Liver (tissue), 9 donors: ENCODE data around the gene ST8SIA1. TPM values are rescaled to one million over a fixed set of nuclear protein-coding genes. Genes with fewer than 3 reads are reported as not detected.

Experiments
- DNase-seq: peaks from one replicate; pipeline ENCODE4 v3.0.0-alpha.2; 2017; ENCODE audit warnings: low spot score
- H3K27ac ChIP-seq, 2 donors: one replicate each; pipeline ENCODE4 v1.7.0; 2013; ENCODE audit warnings: inconsistent platforms in 2 of 2, low read length in 2 of 2, control low read depth in 1 of 2, low read depth in 1 of 2, mild to moderate bottlenecking in 1 of 2
- H3K27me3 ChIP-seq, 4 donors: one replicate each; pipeline versions ENCODE4 v1.6.1 to v1.7.0; 2013; ENCODE audit warnings: low read length in 3 of 4, inconsistent platforms in 1 of 4, mild to moderate bottlenecking in 1 of 4, moderate library complexity in 1 of 4; ENCODE audit not compliant: control insufficient read depth in 4 of 4, insufficient read depth in 4 of 4
- H3K36me3 ChIP-seq, 4 donors: one replicate each; pipeline versions ENCODE4 v1.6.1 to v1.7.0; 2013; ENCODE audit warnings: low read length in 3 of 4, mild to moderate bottlenecking in 3 of 4, low read depth in 1 of 4, moderate library complexity in 1 of 4; ENCODE audit not compliant: control insufficient read depth in 4 of 4, insufficient read depth in 3 of 4
- H3K4me1 ChIP-seq, 4 donors: one replicate each; pipeline versions ENCODE4 v1.6.1 to v1.7.0; 2013; ENCODE audit warnings: low read length in 3 of 4, mild to moderate bottlenecking in 3 of 4, moderate library complexity in 1 of 4; ENCODE audit not compliant: control insufficient read depth in 4 of 4, insufficient read depth in 4 of 4
- H3K4me3 ChIP-seq, 3 donors: one replicate each; pipeline versions ENCODE4 v1.6.1 to v1.7.0; 2013; ENCODE audit warnings: low read length in 3 of 3, control low read depth in 1 of 3, low read depth in 1 of 3, mild to moderate bottlenecking in 1 of 3
- H3K9ac ChIP-seq, 2 donors: one replicate each; pipeline ENCODE4 v1.7.0; 2013; ENCODE audit warnings: low read length in 2 of 2, mild to moderate bottlenecking in 2 of 2, moderate library complexity in 2 of 2, control low read depth in 1 of 2, low read depth in 1 of 2
- H3K9me3 ChIP-seq, 4 donors: one replicate each; pipeline versions ENCODE4 v1.6.1 to v1.7.0; 2013; ENCODE audit warnings: low read length in 3 of 4; ENCODE audit not compliant: control insufficient read depth in 4 of 4
- EGR1 ChIP-seq, 2 donors: IDR thresholded peaks; 2 replicates each; pipeline ENCODE4 v1.6.1; 2016 to 2018; ENCODE audit warnings: antibody characterized with exemption in 2 of 2, low read depth in 2 of 2
- FOXA2 ChIP-seq: IDR thresholded peaks from 2 replicates; pipeline ENCODE4 v1.6.1; 2016; ENCODE audit warnings: antibody characterized with exemption
- GABPA ChIP-seq, 2 donors: IDR thresholded peaks in 1 of 2; conservative IDR thresholded peaks in 1 of 2; 2 replicates each; pipeline ENCODE4 v1.6.1; 2016; ENCODE audit warnings: antibody characterized with exemption in 2 of 2, mild to moderate bottlenecking in 1 of 2, moderate library complexity in 1 of 2
- HNF4A ChIP-seq, 2 donors: conservative IDR thresholded peaks; 2 replicates each; pipeline ENCODE4 v1.6.1; 2016; ENCODE audit warnings: antibody characterized with exemption in 2 of 2, mild to moderate bottlenecking in 2 of 2
- HNF4G ChIP-seq: IDR thresholded peaks from 2 replicates; pipeline ENCODE4 v1.6.1; 2016; ENCODE audit warnings: antibody characterized with exemption
- JUND ChIP-seq, 2 donors: IDR thresholded peaks; 2 replicates each; pipeline ENCODE4 v1.6.1; 2016; ENCODE audit warnings: antibody characterized with exemption in 2 of 2
- NR2F2 ChIP-seq: IDR thresholded peaks from 2 replicates; pipeline ENCODE4 v1.6.1; 2016; ENCODE audit warnings: antibody characterized with exemption
- RAD21 ChIP-seq, 2 donors: IDR thresholded peaks; 2 replicates each; pipeline ENCODE4 v1.6.1; 2016; ENCODE audit warnings: antibody characterized with exemption in 2 of 2, mild to moderate bottlenecking in 2 of 2
- SP1 ChIP-seq: IDR thresholded peaks from 2 replicates; pipeline ENCODE4 v1.6.1; 2018; ENCODE audit warnings: antibody characterized with exemption, mild to moderate bottlenecking
- TAF1 ChIP-seq: conservative IDR thresholded peaks from 2 replicates; pipeline ENCODE4 v1.6.1; 2016; ENCODE audit warnings: antibody characterized with exemption, mild to moderate bottlenecking
- YY1 ChIP-seq: IDR thresholded peaks from 2 replicates; pipeline ENCODE4 v1.6.1; 2016; ENCODE audit warnings: antibody characterized with exemption, mild to moderate bottlenecking
- WGBS: extraction: QIAGEN DNeasy Blood & Tissue Kit; methylation state at CpG from one replicate; pipeline ENCODE4 v1.1.7; 2013; 5-methylcytosine and 5-hydroxymethylcytosine counted together
- polyA plus RNA-seq, 2 donors: library from polyadenylated mRNA; stranded (reverse) in 1 of 2; unstranded in 1 of 2; fragments of 200-250 nt in 1 of 2; fragments of >200 nt in 1 of 2; fragmentation: Nextera tagmentation in 1 of 2; extraction: Ambion mirVana in 1 of 2; gene quantifications; one replicate each; pipeline versions ENCODE4 v1.2.1 to v1.2.3, GENCODE V29; 2013 to 2015
- total RNA-seq, 2 donors: library from RNA; depleted of rRNA; stranded (reverse); fragments of >200 nt; gene quantifications; one replicate each; pipeline ENCODE4 v1.2.3, GENCODE V29; 2014
- TF ChIP-seq, protein P1 (sequence below): IDR thresholded peaks from 2 replicates; pipeline ENCODE4 v1.6.1; 2016; ENCODE audit warnings: antibody characterized with exemption
- TF ChIP-seq, protein P2 (sequence below): fragments of 150-350 bp; IDR thresholded peaks from 2 replicates; pipeline ENCODE4 v1.5.1; 2017; ENCODE audit warnings: improper control_type of control experiment, low read depth, low read length; ENCODE audit not compliant: missing input control
- TF ChIP-seq, protein P3 (sequence below): IDR thresholded peaks from 2 replicates; pipeline ENCODE4 v1.6.1; 2016; ENCODE audit warnings: antibody characterized with exemption
- TF ChIP-seq, protein P4 (sequence below): IDR thresholded peaks from 2 replicates; pipeline ENCODE4 v1.6.1; 2016; ENCODE audit warnings: antibody characterized with exemption
- TF ChIP-seq, protein P5 (sequence below): IDR thresholded peaks from 2 replicates; pipeline ENCODE4 v1.6.1; 2016; ENCODE audit warnings: antibody characterized with exemption, mild to moderate bottlenecking
- donor health status: healthy.
- donor health status: healthy.
- donor health status: healthy.
- donor health status: healthy.
- donor health status: healthy.

The ST8SIA1 gene
- total and polyA plus RNA-seq, 4 donors, result 0.02 to 1.0 (median 0.17) TPM; not detected in 1

DNA sequence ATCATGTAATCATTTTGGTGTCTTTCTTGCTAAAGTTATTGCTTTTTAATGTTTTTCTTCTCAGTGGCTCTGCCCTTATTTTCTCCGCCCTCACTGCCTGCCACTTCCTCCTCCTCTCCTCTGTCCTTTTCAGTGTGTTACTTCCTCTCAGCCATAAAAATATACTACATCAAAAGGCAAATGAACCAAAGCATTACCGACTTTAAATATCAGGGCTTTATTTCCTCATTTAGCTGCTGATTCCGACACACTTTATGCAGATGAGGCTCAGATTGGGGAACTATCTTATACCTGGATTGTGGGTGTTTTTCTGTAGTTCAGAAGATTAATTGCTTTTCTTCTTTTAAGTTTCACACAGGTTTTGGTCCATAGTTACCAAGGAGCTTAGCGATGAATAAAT, 170.4 kb downstream of the ST8SIA1 start:
- DNase-seq, result no peak
- 71% methylated on average over 4 of the region's 4 CpGs for WGBS
- TF ChIP-seq NR2F2, result no peak
- TF ChIP-seq HNF4G, result no peak
- no peak for TF ChIP-seq GABPA (IDR thresholded peaks at IDR 0.05 in 1 of 2, conservative IDR thresholded peaks at IDR 0.05 in 1 of 2)
- no peak for TF ChIP-seq YY1
- TF ChIP-seq, protein P1, sequence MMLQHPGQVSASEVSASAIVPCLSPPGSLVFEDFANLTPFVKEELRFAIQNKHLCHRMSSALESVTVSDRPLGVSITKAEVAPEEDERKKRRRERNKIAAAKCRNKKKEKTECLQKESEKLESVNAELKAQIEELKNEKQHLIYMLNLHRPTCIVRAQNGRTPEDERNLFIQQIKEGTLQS, result no peak
- TF ChIP-seq, protein P2, sequence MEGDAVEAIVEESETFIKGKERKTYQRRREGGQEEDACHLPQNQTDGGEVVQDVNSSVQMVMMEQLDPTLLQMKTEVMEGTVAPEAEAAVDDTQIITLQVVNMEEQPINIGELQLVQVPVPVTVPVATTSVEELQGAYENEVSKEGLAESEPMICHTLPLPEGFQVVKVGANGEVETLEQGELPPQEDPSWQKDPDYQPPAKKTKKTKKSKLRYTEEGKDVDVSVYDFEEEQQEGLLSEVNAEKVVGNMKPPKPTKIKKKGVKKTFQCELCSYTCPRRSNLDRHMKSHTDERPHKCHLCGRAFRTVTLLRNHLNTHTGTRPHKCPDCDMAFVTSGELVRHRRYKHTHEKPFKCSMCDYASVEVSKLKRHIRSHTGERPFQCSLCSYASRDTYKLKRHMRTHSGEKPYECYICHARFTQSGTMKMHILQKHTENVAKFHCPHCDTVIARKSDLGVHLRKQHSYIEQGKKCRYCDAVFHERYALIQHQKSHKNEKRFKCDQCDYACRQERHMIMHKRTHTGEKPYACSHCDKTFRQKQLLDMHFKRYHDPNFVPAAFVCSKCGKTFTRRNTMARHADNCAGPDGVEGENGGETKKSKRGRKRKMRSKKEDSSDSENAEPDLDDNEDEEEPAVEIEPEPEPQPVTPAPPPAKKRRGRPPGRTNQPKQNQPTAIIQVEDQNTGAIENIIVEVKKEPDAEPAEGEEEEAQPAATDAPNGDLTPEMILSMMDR, result no peak
- TF ChIP-seq, protein P3, sequence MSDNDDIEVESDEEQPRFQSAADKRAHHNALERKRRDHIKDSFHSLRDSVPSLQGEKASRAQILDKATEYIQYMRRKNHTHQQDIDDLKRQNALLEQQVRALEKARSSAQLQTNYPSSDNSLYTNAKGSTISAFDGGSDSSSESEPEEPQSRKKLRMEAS, result no peak
- TF ChIP-seq, protein P4, sequence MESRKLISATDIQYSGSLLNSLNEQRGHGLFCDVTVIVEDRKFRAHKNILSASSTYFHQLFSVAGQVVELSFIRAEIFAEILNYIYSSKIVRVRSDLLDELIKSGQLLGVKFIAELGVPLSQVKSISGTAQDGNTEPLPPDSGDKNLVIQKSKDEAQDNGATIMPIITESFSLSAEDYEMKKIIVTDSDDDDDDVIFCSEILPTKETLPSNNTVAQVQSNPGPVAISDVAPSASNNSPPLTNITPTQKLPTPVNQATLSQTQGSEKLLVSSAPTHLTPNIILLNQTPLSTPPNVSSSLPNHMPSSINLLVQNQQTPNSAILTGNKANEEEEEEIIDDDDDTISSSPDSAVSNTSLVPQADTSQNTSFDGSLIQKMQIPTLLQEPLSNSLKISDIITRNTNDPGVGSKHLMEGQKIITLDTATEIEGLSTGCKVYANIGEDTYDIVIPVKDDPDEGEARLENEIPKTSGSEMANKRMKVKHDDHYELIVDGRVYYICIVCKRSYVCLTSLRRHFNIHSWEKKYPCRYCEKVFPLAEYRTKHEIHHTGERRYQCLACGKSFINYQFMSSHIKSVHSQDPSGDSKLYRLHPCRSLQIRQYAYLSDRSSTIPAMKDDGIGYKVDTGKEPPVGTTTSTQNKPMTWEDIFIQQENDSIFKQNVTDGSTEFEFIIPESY, result no peak
- no peak for TF ChIP-seq JUND (IDR thresholded peaks at IDR 0.05)
- no peaks in the 10 kb centered on the region for H3K36me3 ChIP-seq
- H3K27ac ChIP-seq, result no peak overlapping the region
- no peaks in the 10 kb centered on the region for H3K9me3 ChIP-seq
- no peak overlapping the region for H3K9ac ChIP-seq
- H3K27me3 ChIP-seq, result peaks cover 0 to 3% (median 0%) of the 10 kb centered on the region in 4 donors
- H3K4me1 ChIP-seq, result no peaks in the 10 kb centered on the region
- H3K4me3 ChIP-seq, result no peak overlapping the region

DNA sequence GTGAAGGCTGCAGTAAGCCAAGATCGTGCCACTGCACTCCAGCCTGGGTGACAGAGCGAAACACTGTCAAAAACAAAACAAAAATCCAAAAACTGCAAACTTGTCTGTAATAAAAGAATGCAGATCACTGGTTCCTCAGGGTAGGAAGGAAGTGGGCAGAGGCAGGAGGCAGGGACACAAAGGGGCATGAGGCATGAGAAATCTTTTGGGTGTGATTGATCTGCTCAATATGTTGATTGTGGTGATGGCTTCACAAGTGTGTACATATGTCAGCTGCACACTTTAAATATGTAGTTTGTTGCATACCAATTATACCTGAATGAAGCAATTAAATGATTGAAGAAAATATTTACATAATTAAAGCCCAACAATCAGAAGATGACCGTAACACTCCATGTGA, 170.9 kb downstream of the ST8SIA1 start:
- Histone ChIP-seq H3K9ac (no peak overlapping the region), H3K27me3 (peaks cover 0 to 3% (median 0%) of the 10 kb centered on the region in 4 donors), H3K36me3 (no peaks in the 10 kb centered on the region), H3K4me3 (no peak overlapping the region), H3K4me1 (no peaks in the 10 kb centered on the region), H3K27ac (no peak overlapping the region), H3K9me3 (no peaks in the 10 kb centered on the region)
- DNase-seq, result no peak
- TF ChIP-seq HNF4A (conservative IDR thresholded peaks at IDR 0.05) (no peak), JUND (IDR thresholded peaks at IDR 0.05) (no peak), FOXA2 (no peak), GABPA (IDR thresholded peaks at IDR 0.05 in 1 of 2, conservative IDR thresholded peaks at IDR 0.05 in 1 of 2) (no peak), HNF4G (no peak), YY1 (no peak), NR2F2 (no peak), RAD21 (IDR thresholded peaks at IDR 0.05) (no peak), SP1 (no peak), TAF1 (no peak), EGR1 (IDR thresholded peaks at IDR 0.05; ENCODE audit: low read depth in 2 of 2) (no peak)
- TF ChIP-seq, protein P3, result no peak
- TF ChIP-seq, protein P5, sequence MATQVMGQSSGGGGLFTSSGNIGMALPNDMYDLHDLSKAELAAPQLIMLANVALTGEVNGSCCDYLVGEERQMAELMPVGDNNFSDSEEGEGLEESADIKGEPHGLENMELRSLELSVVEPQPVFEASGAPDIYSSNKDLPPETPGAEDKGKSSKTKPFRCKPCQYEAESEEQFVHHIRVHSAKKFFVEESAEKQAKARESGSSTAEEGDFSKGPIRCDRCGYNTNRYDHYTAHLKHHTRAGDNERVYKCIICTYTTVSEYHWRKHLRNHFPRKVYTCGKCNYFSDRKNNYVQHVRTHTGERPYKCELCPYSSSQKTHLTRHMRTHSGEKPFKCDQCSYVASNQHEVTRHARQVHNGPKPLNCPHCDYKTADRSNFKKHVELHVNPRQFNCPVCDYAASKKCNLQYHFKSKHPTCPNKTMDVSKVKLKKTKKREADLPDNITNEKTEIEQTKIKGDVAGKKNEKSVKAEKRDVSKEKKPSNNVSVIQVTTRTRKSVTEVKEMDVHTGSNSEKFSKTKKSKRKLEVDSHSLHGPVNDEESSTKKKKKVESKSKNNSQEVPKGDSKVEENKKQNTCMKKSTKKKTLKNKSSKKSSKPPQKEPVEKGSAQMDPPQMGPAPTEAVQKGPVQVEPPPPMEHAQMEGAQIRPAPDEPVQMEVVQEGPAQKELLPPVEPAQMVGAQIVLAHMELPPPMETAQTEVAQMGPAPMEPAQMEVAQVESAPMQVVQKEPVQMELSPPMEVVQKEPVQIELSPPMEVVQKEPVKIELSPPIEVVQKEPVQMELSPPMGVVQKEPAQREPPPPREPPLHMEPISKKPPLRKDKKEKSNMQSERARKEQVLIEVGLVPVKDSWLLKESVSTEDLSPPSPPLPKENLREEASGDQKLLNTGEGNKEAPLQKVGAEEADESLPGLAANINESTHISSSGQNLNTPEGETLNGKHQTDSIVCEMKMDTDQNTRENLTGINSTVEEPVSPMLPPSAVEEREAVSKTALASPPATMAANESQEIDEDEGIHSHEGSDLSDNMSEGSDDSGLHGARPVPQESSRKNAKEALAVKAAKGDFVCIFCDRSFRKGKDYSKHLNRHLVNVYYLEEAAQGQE, result no peak
- TF ChIP-seq, protein P2, result no peak
- 86% methylated on average over 3 of the region's 3 CpGs for WGBS
